GM08714 (cell line): Measurements from ENCODE around the gene VCL.
A peak's percentile ranks its signal among the peaks of the same experiment; 100 is the strongest.

Experiments
- H3K4me3 ChIP-seq: fragments of 200-500 bp; sonication (Bioruptor generic); 2 replicates; pipeline ENCODE4 v1.5.1; 2014; ENCODE audit warnings: mild to moderate bottlenecking, low read length, inconsistent platforms
- ZNF274 ChIP-seq: IDR thresholded peaks from 2 replicates; pipeline ENCODE4 v1.6.1; 2012; ENCODE audit warnings: mild to moderate bottlenecking, low read depth, low read length

VCL gene

DNA sequence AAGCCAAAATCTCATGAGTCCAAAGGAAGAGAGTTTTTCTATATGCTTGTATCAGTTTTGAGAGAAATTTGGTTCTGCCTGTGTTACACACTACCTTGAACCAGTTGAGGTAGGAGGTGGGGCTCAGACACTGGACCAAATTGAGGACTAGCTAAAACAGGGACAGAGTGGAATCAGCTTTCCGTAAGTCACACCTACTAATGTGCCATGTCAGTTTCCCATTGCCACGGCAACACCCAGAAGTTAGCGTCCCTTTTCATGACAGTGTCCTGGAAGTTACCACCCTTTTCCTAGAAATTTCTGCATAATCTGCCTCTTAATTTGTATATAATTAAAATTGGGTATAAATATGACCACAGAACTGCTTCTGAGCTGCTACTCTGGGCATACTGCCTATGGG, 162.1 kb downstream of the VCL start:
- no peak for TF ChIP-seq ZNF274
- no peak overlapping the region for H3K4me3 ChIP-seq

DNA sequence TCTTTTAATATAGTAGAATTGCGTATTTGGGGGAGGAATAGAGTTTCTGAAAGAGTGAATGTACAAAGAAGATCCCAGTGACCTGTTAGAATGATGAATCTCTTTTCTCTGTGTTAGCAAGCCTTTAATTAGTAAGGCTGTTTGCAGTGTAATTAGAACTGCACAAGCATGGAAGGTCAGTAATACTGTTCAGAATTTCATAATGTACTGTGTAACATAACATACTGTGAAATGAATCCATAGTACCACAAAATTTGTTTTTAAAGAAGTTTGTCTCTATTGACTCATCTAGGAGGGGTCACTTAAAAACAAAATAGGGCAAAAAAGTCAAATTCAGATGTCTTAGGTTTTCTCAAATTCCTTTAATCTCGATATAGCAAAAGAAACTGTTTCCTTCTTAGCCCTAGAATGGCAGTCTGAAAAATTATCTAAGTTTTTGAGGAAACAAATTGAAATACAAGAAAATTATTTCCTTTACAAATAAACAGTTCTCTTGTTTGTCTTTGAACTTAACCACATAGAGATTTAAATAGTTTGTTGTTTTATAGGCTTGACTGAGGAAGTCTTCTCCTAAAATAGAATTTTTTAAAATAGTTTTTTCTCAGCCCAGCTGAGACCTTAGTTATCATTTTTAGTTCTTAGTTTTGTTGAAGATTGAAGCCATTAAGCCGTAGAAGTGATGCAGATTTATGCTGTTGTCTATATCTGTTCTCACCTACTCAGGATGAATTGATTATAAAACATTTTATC, 165.6 kb downstream of the VCL start:
- TF ChIP-seq ZNF274: no peak
- H3K4me3 ChIP-seq: no peak overlapping the region

DNA sequence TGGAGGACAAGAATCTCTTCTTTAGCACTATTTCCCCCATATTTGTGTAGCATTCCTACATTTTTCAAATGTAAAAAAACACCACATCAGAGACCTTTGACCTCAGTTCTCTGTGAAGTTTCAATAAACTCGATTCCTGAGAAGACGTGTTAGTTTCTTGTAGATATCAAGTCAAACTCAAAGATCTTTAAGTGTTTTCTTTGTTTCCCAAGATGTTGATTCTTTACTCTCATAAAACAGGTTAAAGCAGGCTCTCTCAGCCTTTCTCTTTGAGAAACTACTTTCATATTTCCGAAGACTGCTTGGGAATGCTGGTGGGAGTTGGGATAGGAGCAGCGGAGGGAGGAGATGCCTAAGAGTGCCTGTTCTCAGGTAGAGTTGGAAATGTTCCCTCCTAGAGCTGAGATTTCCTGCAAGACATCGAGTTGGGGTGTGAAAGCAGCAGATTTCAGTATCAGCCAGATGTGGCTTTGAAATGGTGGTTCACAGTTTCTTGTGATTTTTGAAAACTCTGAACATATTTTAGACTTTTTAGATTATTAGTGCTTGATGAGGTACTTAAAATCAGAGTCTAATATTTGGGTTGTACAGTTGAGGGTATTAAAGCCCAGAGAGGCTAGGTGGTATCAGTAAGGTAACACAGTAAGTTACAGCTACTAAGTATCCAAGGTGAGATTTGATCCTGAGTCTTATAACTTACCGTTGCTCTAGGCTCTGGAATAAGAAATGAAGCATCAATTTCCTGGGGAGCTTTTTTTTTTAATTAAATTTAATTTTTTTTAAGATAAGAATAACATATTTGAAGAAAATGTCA, 167.0 kb downstream of the VCL start:
- TF ChIP-seq ZNF274: no peak
- peak overlapping the region; percentile 50; the same call in 1 of the 2 replicates for H3K4me3 ChIP-seq

DNA sequence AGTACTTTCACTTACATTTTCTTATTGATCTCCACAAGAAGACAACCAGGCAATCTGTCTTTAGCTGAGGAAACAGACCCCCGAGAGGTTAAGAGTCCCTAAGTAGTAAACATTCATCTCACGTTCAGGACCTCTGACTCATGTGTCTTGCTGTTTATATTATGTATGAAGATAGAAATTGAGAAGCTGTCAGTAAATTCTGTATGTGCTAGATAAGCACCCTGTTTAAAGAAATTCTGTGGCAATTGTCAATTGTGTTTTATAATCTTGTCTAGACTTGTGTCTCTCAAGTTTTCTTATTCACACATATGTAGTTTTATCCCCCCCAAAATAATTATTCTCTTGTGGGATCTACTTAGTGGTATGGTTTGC, 167.6 kb downstream of the VCL start:
- no peak for TF ChIP-seq ZNF274
- no peak overlapping the region for H3K4me3 ChIP-seq

DNA sequence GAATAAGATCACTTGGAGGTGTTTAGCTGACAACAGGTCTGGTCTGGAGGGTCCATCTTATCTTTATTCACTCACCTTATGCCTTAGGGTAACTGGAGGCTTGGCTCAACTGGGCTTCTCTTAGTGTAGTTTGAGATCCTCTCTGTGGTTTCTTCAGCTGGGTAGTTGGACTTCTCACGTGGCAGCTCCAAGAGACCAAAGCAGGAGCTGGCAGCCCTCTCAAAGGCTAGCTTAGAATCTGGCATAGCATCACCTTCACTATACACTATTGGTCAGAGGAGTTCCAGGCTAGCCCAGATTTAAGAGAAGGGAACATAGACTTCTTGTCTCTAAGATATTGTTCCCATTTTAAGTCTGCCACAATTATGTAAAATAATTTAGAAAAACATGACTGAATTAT, 169.5 kb downstream of the VCL start:
- H3K4me3 ChIP-seq: no peak overlapping the region
- TF ChIP-seq ZNF274: no peak
